ENCODE data around the gene NLGN1. TPM values are rescaled to one million over a fixed set of nuclear protein-coding genes. Genes with fewer than 3 reads are reported as not detected.

The NLGN1 gene
- total RNA-seq, 2 experiments from 2014 or later, result not detected

DNA sequence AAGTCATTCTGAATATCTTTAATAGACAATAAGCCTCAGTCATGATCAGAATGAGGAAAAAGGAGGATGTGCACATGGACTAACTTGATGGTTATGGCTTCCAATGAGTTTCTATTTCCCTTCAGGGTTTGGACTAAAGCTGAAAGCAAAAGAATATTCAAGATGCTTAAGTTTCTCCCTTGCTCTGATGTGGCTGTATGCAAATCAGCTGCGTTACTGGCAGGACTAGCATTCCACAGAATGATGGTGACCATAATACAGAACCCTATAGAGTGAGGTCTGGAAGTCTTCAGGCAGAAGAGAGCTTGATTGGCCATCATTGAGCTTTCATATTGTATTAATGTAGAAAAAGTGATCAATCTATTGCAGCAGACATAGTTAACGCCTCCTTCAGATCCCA lies 466.0 kb downstream of the NLGN1 start:
- H3K36me3 Mint-ChIP-seq, result no peaks in the 10 kb centered on the region
- H3K27ac Mint-ChIP-seq, result no peak overlapping the region
- no peak for DNase-seq
- no peak overlapping the region for H3K4me3 Mint-ChIP-seq
- H3K9me3 Mint-ChIP-seq, result no peaks in the 10 kb centered on the region
- no peaks in the 10 kb centered on the region for H3K27me3 Mint-ChIP-seq
- H3K4me1 Mint-ChIP-seq, result no peaks in the 10 kb centered on the region

- H3K27ac Mint-ChIP-seq, result no peak overlapping the region
These were observed 468.5 kb downstream of the NLGN1 start for GRCh38 chr3:173865900-173866498.

DNA sequence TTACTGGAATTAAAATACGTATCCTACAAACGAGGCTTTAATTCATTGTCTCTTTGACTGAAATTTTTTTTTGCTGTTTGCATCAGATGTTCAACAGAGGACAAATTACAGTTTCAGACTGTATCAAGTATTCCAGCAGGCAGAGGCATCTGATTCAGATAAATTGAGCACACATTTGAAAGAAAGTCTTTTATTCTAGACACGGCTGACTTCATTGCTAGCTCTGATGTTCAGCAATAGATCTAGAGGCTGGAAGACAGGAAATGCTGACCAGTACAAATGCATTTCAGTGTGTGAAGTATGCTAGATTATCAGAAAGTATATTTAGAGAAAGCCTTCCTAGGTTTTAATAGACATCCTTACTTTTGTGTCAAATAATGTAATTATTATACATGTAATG lies 472.2 kb downstream of the NLGN1 start:
- no peaks in the 10 kb centered on the region for H3K36me3 Mint-ChIP-seq
- no peaks in the 10 kb centered on the region for H3K27me3 Mint-ChIP-seq
- H3K4me1 Mint-ChIP-seq, result no peaks in the 10 kb centered on the region
- H3K9me3 Mint-ChIP-seq, result no peaks in the 10 kb centered on the region
- DNase-seq, result no peak
- H3K4me3 Mint-ChIP-seq, result no peak overlapping the region
- no peak overlapping the region for H3K27ac Mint-ChIP-seq

More at GRCh38 chr3:173865900-173866498, 468.5 kb downstream of the NLGN1 start:
- no peak for DNase-seq
- H3K9me3 Mint-ChIP-seq, result no peaks in the 10 kb centered on the region
- no peaks in the 10 kb centered on the region for H3K27me3 Mint-ChIP-seq
- H3K4me1 Mint-ChIP-seq, result no peaks in the 10 kb centered on the region
- H3K36me3 Mint-ChIP-seq, result no peaks in the 10 kb centered on the region
- no peak overlapping the region for H3K4me3 Mint-ChIP-seq

GRCh38 chr3:173870976-173871375 lies 473.4 kb downstream of the NLGN1 start:
- Mint-ChIP-seq H3K36me3 (no peaks in the 10 kb centered on the region), H3K27ac (no peak overlapping the region), H3K4me1 (no peaks in the 10 kb centered on the region), H3K27me3 (no peaks in the 10 kb centered on the region), H3K4me3 (no peak overlapping the region), H3K9me3 (no peaks in the 10 kb centered on the region)
- DNase-seq, result no peak

DNA sequence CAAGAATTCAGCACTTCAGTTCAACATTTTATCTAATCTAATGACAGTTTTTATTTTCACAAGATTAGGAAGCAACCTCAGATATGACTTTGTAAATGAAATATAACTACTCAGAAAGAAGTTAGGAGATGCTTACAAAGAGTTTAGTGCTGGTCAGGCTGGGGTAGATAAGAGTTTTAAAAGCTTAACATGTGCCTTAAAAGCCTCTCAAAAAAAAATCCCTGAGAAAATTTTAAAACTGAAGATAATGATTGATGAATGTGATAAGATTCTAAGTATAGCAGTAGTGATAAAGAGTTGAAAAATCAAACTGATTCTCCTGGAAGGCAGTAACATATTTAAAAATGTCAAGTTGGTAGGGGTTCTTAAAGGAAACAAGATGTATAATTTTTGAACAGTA lies 478.2 kb downstream of the NLGN1 start:
- DNase-seq, result no peak
- no peaks in the 10 kb centered on the region for H3K36me3 Mint-ChIP-seq
- H3K4me1 Mint-ChIP-seq, result no peaks in the 10 kb centered on the region
- H3K27ac Mint-ChIP-seq, result no peak overlapping the region
- no peaks in the 10 kb centered on the region for H3K27me3 Mint-ChIP-seq
- H3K4me3 Mint-ChIP-seq, result no peak overlapping the region
- H3K9me3 Mint-ChIP-seq, result no peaks in the 10 kb centered on the region

DNA sequence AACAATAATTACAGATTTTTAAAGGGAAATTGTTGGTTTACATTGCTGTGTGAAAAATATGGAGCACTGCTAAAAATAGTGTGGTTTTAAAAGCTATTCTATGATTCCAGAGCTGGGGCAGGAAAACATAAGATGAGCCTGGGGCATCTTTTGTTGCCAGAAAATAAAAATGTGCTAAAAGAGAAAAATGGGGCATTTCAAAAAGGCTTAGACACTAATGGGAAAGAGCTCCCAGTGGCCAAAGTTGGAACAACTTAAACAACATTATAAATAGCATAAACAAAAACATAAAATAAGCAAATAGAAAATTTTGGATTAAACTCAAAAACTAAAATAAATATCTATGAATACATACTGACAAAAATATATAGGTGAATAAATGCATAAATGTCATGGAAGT lies 478.9 kb downstream of the NLGN1 start:
- H3K4me1 Mint-ChIP-seq, result no peaks in the 10 kb centered on the region
- H3K27ac Mint-ChIP-seq, result no peak overlapping the region
- no peaks in the 10 kb centered on the region for H3K36me3 Mint-ChIP-seq
- no peaks in the 10 kb centered on the region for H3K27me3 Mint-ChIP-seq
- no peaks in the 10 kb centered on the region for H3K9me3 Mint-ChIP-seq
- H3K4me3 Mint-ChIP-seq, result no peak overlapping the region
- no peak for DNase-seq

GRCh38 chr3:173887888-173888287 lies 490.3 kb downstream of the NLGN1 start:
- DNase-seq, result no peak
- no peaks in the 10 kb centered on the region for H3K27me3 Mint-ChIP-seq
- H3K9me3 Mint-ChIP-seq, result no peaks in the 10 kb centered on the region
- no peak overlapping the region for H3K4me3 Mint-ChIP-seq
- no peaks in the 10 kb centered on the region for H3K36me3 Mint-ChIP-seq
- no peaks in the 10 kb centered on the region for H3K4me1 Mint-ChIP-seq
- no peak overlapping the region for H3K27ac Mint-ChIP-seq

DNA sequence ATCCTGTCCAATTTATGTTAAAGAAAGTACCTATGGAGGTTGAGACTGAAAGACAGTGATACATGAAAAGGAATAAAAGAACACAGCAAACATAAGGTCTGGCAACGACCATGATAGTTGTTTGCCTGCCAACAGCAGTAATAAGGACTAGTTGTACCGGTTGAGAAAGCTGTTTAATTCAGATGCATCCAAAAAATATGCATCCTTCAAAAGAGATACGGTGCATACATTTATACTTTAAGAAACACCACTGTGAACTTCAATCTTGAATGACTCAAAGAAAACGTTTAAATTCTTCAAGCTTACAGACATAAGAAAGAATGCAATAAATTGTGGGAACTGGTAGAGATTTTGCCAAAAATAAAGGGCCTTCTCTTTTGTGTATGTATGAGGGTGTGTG lies 492.1 kb downstream of the NLGN1 start:
- Mint-ChIP-seq H3K27me3 (no peaks in the 10 kb centered on the region), H3K9me3 (no peaks in the 10 kb centered on the region), H3K4me1 (no peaks in the 10 kb centered on the region), H3K36me3 (no peaks in the 10 kb centered on the region), H3K27ac (no peak overlapping the region), H3K4me3 (no peak overlapping the region)
- no peak for DNase-seq

GRCh38 chr3:173890091-173890490 lies 492.5 kb downstream of the NLGN1 start:
- Mint-ChIP-seq H3K9me3 (no peaks in the 10 kb centered on the region), H3K27me3 (no peaks in the 10 kb centered on the region), H3K36me3 (no peaks in the 10 kb centered on the region), H3K4me3 (no peak overlapping the region), H3K4me1 (no peaks in the 10 kb centered on the region), H3K27ac (no peak overlapping the region)
- no peak for DNase-seq

DNA sequence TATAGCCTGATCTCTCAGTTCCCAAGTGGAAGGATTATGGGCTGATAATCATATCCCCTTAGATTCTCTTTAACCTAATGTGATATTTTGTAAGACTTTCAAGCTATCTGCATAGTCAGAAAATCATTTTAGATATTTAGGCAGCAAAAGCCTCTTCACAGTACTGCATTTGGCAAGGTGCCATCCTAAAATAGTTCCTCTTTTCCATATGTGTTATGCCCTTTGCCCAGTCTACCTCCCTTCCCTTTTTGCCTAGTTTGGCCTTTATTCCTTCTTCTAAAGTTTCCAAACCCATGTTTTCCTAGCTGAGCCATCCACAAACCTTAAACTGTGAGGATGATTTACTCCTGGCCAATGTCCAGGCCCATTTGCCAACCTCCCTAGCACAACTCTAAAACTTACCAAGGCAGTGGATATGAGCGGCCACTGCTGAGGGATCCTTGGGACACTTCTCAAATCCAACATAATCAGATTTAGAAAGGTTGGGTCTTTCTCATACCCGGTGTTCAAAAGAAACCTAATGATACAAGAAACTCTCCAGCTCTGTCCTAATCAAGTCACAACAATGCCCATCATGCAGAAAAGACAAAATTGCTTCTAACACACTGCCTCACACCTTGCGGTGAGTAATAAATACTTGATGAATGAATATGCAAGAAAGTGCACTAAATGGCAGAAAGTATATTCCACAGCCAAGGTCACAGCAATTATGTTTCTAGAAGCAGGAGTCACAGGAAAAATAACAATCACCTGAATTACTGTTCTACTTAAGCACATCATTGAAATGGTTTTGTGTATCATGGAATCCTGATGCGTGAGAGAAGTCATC lies 493.9 kb downstream of the NLGN1 start:
- DNase-seq, result no peak
- H3K9me3 Mint-ChIP-seq, result no peaks in the 10 kb centered on the region
- no peaks in the 10 kb centered on the region for H3K4me1 Mint-ChIP-seq
- H3K27me3 Mint-ChIP-seq, result no peaks in the 10 kb centered on the region
- H3K4me3 Mint-ChIP-seq, result no peak overlapping the region
- no peaks in the 10 kb centered on the region for H3K36me3 Mint-ChIP-seq
- H3K27ac Mint-ChIP-seq, result no peak overlapping the region

DNA sequence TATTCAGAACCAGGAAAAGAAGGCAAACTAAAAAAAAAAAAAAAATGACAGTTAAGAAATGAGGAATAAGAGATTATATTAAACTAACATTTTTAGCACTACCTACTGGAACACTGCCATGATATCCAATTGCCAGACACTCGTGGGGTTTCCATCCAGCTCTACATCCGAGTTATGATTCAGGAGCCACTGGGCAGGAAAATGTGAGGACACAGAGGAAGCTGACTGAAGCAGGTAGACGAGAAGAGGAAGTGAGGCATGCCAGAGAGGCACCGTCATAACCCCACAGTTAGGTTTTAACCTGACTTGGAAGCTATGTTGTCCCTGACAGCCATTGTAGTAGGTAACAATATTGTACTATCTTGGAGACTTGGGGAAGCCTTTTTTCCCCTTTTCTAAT lies 495.0 kb downstream of the NLGN1 start:
- no peaks in the 10 kb centered on the region for H3K27me3 Mint-ChIP-seq
- no peak overlapping the region for H3K4me3 Mint-ChIP-seq
- no peaks in the 10 kb centered on the region for H3K36me3 Mint-ChIP-seq
- H3K9me3 Mint-ChIP-seq, result no peaks in the 10 kb centered on the region
- H3K27ac Mint-ChIP-seq, result no peak overlapping the region
- no peak for DNase-seq
- H3K4me1 Mint-ChIP-seq, result no peaks in the 10 kb centered on the region

GRCh38 chr3:173893066-173893465 lies 495.5 kb downstream of the NLGN1 start:
- no peak overlapping the region for H3K27ac Mint-ChIP-seq
- no peaks in the 10 kb centered on the region for H3K27me3 Mint-ChIP-seq
- H3K36me3 Mint-ChIP-seq, result no peaks in the 10 kb centered on the region
- no peak overlapping the region for H3K4me3 Mint-ChIP-seq
- DNase-seq, result no peak
- H3K9me3 Mint-ChIP-seq, result no peaks in the 10 kb centered on the region
- H3K4me1 Mint-ChIP-seq, result no peaks in the 10 kb centered on the region

DNA sequence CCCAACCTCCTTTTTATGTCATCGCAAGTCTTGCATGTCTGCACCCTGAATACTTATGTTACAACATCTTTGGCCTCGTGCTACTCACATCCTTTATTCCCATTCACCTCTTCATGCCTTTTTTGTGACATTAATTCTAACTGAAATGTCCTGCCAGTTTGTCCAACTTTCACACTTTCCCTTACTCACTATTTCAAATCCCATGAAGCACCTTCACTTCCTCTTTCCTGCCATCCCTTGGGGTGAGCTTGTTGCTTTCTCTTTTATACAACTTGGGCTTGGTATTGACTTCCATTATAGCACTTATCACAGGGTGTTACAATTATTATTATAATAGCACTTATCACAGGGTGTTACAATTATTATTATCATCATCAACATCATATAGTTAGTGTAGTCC lies 496.3 kb downstream of the NLGN1 start:
- H3K4me3 Mint-ChIP-seq, result no peak overlapping the region
- no peak overlapping the region for H3K27ac Mint-ChIP-seq
- H3K4me1 Mint-ChIP-seq, result no peaks in the 10 kb centered on the region
- DNase-seq, result no peak
- no peaks in the 10 kb centered on the region for H3K9me3 Mint-ChIP-seq
- no peaks in the 10 kb centered on the region for H3K27me3 Mint-ChIP-seq
- H3K36me3 Mint-ChIP-seq, result no peaks in the 10 kb centered on the region

- DNase-seq, result no peak
- Mint-ChIP-seq H3K4me1 (no peaks in the 10 kb centered on the region), H3K27me3 (no peaks in the 10 kb centered on the region), H3K27ac (no peak overlapping the region), H3K4me3 (no peak overlapping the region), H3K36me3 (no peaks in the 10 kb centered on the region), H3K9me3 (no peaks in the 10 kb centered on the region)
These were observed 500.1 kb downstream of the NLGN1 start for GRCh38 chr3:173897631-173898030.

DNA sequence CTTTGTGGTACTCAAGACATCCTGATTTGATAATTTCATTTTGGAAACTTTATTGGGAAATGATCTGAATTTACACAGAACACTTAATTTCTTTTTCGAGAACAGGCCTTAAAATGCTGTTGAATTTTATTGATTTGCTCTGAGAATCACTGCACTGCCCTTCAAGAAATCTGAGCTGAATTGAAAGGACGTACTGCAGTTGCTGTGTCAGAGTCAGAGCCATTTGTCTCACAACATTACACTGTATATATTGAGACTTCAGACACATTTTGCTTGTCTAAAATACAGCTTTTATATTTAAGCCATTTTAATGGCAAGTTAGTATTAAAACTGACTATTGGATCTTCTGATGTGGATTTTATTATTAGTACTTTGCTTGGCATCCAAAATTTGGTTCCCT lies 504.1 kb downstream of the NLGN1 start:
- Mint-ChIP-seq H3K4me3 (no peak overlapping the region), H3K27ac (no peak overlapping the region)

DNA sequence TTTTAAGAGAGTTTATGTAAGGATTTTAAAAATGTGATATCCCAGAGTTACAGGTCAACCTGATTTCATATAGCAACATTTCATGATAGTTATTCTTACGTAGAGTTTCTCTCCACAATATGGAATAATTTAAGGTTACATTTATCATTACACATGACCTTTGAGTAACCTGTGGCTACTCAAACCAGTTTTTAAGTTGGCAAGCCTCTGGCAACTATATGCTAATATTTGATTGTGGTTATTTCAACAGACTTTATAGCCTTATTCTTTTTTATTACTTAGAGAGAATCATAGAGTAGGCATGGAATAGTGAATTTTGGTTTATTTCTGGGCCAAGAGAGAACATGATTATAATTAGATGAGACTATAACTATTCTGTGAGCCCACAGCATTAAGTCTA lies 504.9 kb downstream of the NLGN1 start:
- Mint-ChIP-seq H3K4me1 (no peaks in the 10 kb centered on the region), H3K27me3 (no peaks in the 10 kb centered on the region), H3K36me3 (no peaks in the 10 kb centered on the region), H3K4me3 (no peak overlapping the region), H3K9me3 (no peaks in the 10 kb centered on the region), H3K27ac (no peak overlapping the region)
- no peak for DNase-seq

More for the DNA sequence above, 504.1 kb downstream of the NLGN1 start:
- DNase-seq, result no peak
- Mint-ChIP-seq H3K9me3 (no peaks in the 10 kb centered on the region), H3K4me1 (no peaks in the 10 kb centered on the region), H3K27me3 (no peaks in the 10 kb centered on the region), H3K36me3 (no peaks in the 10 kb centered on the region)
